Measurements from ENCODE around the gene MIGA2.
A peak's percentile ranks its signal among the peaks of the same experiment; 100 is the strongest.

GRCh38 chr9:129006328-129007034 is 29.9 kb upstream of the MIGA2 start:
- TF ChIP-seq POLR2A (IDR thresholded peaks at IDR 0.05) = no peak
- TF ChIP-seq, protein P1, sequence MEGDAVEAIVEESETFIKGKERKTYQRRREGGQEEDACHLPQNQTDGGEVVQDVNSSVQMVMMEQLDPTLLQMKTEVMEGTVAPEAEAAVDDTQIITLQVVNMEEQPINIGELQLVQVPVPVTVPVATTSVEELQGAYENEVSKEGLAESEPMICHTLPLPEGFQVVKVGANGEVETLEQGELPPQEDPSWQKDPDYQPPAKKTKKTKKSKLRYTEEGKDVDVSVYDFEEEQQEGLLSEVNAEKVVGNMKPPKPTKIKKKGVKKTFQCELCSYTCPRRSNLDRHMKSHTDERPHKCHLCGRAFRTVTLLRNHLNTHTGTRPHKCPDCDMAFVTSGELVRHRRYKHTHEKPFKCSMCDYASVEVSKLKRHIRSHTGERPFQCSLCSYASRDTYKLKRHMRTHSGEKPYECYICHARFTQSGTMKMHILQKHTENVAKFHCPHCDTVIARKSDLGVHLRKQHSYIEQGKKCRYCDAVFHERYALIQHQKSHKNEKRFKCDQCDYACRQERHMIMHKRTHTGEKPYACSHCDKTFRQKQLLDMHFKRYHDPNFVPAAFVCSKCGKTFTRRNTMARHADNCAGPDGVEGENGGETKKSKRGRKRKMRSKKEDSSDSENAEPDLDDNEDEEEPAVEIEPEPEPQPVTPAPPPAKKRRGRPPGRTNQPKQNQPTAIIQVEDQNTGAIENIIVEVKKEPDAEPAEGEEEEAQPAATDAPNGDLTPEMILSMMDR (IDR thresholded peaks at IDR 0.05) = peak; percentile 72 to 78 (median 76)

Measured in transverse colon (tissue), 3 donors.